Tibial nerve (tissue), 4 donors: Measurements from ENCODE around the gene PRKCZ. TPM values are rescaled to one million over a fixed set of nuclear protein-coding genes. Genes with fewer than 3 reads are reported as not detected.

Source experiments
- DNase-seq, 2 donors: peaks; one replicate each; pipeline ENCODE4 v3.0.0-alpha.2; 2019; ENCODE audit warnings: low spot score in 2 of 2
- H3K27ac ChIP-seq, 4 donors: fragments of 200-600 bp; sonication (generic) in 3 of 4; one replicate each; pipeline ENCODE4 v1.5.1; 2017 to 2019; ENCODE audit warnings: mild to moderate bottlenecking in 1 of 4
- H3K27me3 ChIP-seq, 2 donors: fragments of 200-600 bp; sonication (generic) in 1 of 2; one replicate each; pipeline versions ENCODE4 v1.5.1 to v1.6.0; 2017 to 2019
- H3K36me3 ChIP-seq, 3 donors: fragments of 200-600 bp; sonication (generic); one replicate each; pipeline ENCODE4 v1.5.1; 2018 to 2019
- H3K4me1 ChIP-seq, 4 donors: fragments of 200-600 bp; sonication (generic) in 3 of 4; one replicate each; pipeline ENCODE4 v1.5.1; 2017 to 2019
- H3K4me3 ChIP-seq, 4 donors: fragments of 200-600 bp; sonication (generic) in 3 of 4; one replicate each; pipeline ENCODE4 v1.5.1; 2017 to 2019; ENCODE audit warnings: mild to moderate bottlenecking in 1 of 4, moderate library complexity in 1 of 4
- H3K9me3 ChIP-seq, 4 donors: fragments of 200-600 bp; sonication (generic) in 3 of 4; one replicate each; pipeline ENCODE4 v1.5.1; 2017 to 2019
- CTCF ChIP-seq, 5 experiments: fragments of 200-600 bp in 3 of 5; fragments of 450-650 bp in 2 of 5; sonication (generic) in 3 of 5; IDR thresholded peaks; one replicate each; pipeline ENCODE4 v1.5.1; 2016 to 2019; ENCODE audit warnings: antibody characterized with exemption in 5 of 5, mild to moderate bottlenecking in 3 of 5, moderate library complexity in 2 of 5
- EP300 ChIP-seq, 2 donors: sonication (generic); formaldehyde crosslinking; IDR thresholded peaks; one replicate each; pipeline ENCODE4 v1.6.1; 2017; ENCODE audit warnings: antibody characterized with exemption in 2 of 2, mild to moderate bottlenecking in 1 of 2
- POLR2A ChIP-seq, 2 donors: fragments of 450-650 bp; IDR thresholded peaks; one replicate each; pipeline ENCODE4 v1.6.1; 2017; ENCODE audit warnings: antibody characterized with exemption in 2 of 2, mild to moderate bottlenecking in 2 of 2, moderate library complexity in 2 of 2
- WGBS, 2 donors: methylation state at CpG; one replicate each; pipeline ENCODE4 v1.1.5; 2018; 5-methylcytosine and 5-hydroxymethylcytosine counted together
- total RNA-seq, 4 donors: library from RNA; depleted of rRNA; stranded (reverse); fragments of >200 nt; gene quantifications; one replicate each; pipeline ENCODE4 v1.1.0, GENCODE V29; 2016

Gene PRKCZ
- total RNA-seq, 4 donors from 2014 or later = 2.0 to 3.9 (median 2.8) TPM

GRCh38 chr1:2030076-2030871 is 19.9 kb upstream of the PRKCZ start:
- WGBS, 2 donors = 62 to 64% methylated on average over 41 to 42 of the region's 42 CpGs
- Histone ChIP-seq H3K36me3 (no peaks in the 10 kb centered on the region), H3K9me3 (no peaks in the 10 kb centered on the region), H3K4me1 (no peaks in the 10 kb centered on the region), H3K27me3 (peaks cover 0 to 13% of the 10 kb centered on the region in 2 donors), H3K4me3 (no peak overlapping the region), H3K27ac (no peak overlapping the region)
- no peak for DNase-seq
- TF ChIP-seq CTCF (IDR thresholded peaks at IDR 0.05) = no peak
- TF ChIP-seq EP300 (IDR thresholded peaks at IDR 0.05) = no peak
- TF ChIP-seq POLR2A (IDR thresholded peaks at IDR 0.05) = no peak

GRCh38 chr1:2031546-2032540 is 18.4 kb upstream of the PRKCZ start:
- Histone ChIP-seq H3K4me1 (no peaks in the 10 kb centered on the region), H3K27me3 (peaks cover 0 to 4% of the 10 kb centered on the region in 2 donors), H3K36me3 (no peaks in the 10 kb centered on the region), H3K9me3 (no peaks in the 10 kb centered on the region), H3K27ac (no peak overlapping the region), H3K4me3 (no peak overlapping the region)
- no peak for TF ChIP-seq POLR2A (IDR thresholded peaks at IDR 0.05)
- WGBS, 2 donors = 63 to 78% methylated on average over 10 to 19 of the region's 33 CpGs
- no peak for DNase-seq

GRCh38 chr1:2032737-2033136 is 17.5 kb upstream of the PRKCZ start:
- H3K27me3 ChIP-seq = peaks cover 0 to 4% of the 10 kb centered on the region in 2 donors
- H3K4me1 ChIP-seq = no peaks in the 10 kb centered on the region
- 38 to 68% methylated on average over 11 to 14 of the region's 14 CpGs for WGBS, 2 donors
- no peak overlapping the region for H3K4me3 ChIP-seq
- no peak for DNase-seq
- TF ChIP-seq EP300 (IDR thresholded peaks at IDR 0.05) (no peak), CTCF (IDR thresholded peaks at IDR 0.05) (no peak), POLR2A (IDR thresholded peaks at IDR 0.05) (no peak)
- H3K9me3 ChIP-seq = peaks cover 0 to 1% (median 0%) of the 10 kb centered on the region in 4 donors
- no peaks in the 10 kb centered on the region for H3K36me3 ChIP-seq
- no peak overlapping the region for H3K27ac ChIP-seq

- Histone ChIP-seq H3K4me3 (no peak overlapping the region), H3K27ac (no peak overlapping the region), H3K9me3 (peaks cover 0 to 5% (median 0%) of the 10 kb centered on the region in 4 donors), H3K4me1 (no peaks in the 10 kb centered on the region), H3K27me3 (peaks cover 0 to 4% of the 10 kb centered on the region in 2 donors), H3K36me3 (no peaks in the 10 kb centered on the region)
- no peak for DNase-seq
- 64 to 76% methylated on average over 13 of the region's 13 CpGs for WGBS, 2 donors
- TF ChIP-seq POLR2A (IDR thresholded peaks at IDR 0.05) (no peak), EP300 (IDR thresholded peaks at IDR 0.05) (no peak), CTCF (IDR thresholded peaks at IDR 0.05) (no peak)
Observed at GRCh38 chr1:2033165-2033564, 17.0 kb upstream of the PRKCZ start.

GRCh38 chr1:2036287-2036686 is 13.9 kb upstream of the PRKCZ start:
- H3K4me3 ChIP-seq = no peak overlapping the region
- TF ChIP-seq POLR2A (IDR thresholded peaks at IDR 0.05) = no peak
- no peak overlapping the region for H3K27ac ChIP-seq
- no peaks in the 10 kb centered on the region for H3K27me3 ChIP-seq
- no peaks in the 10 kb centered on the region for H3K36me3 ChIP-seq
- no peaks in the 10 kb centered on the region for H3K4me1 ChIP-seq
- 81 to 89% methylated on average over 15 of the region's 15 CpGs for WGBS, 2 donors
- DNase-seq = no peak
- peaks cover 0 to 26% (median 0%) of the 10 kb centered on the region in 4 donors for H3K9me3 ChIP-seq
